Measurements from ENCODE around the gene ATP6V0A1.
A peak's percentile ranks its signal among the peaks of the same experiment; 100 is the strongest.
"Not testable (repeated sequence)": the region's sequence is repeated elsewhere in the genome, so short reads cannot be mapped to it uniquely, and the experiment has no call there.

The ATP6V0A1 gene

DNA sequence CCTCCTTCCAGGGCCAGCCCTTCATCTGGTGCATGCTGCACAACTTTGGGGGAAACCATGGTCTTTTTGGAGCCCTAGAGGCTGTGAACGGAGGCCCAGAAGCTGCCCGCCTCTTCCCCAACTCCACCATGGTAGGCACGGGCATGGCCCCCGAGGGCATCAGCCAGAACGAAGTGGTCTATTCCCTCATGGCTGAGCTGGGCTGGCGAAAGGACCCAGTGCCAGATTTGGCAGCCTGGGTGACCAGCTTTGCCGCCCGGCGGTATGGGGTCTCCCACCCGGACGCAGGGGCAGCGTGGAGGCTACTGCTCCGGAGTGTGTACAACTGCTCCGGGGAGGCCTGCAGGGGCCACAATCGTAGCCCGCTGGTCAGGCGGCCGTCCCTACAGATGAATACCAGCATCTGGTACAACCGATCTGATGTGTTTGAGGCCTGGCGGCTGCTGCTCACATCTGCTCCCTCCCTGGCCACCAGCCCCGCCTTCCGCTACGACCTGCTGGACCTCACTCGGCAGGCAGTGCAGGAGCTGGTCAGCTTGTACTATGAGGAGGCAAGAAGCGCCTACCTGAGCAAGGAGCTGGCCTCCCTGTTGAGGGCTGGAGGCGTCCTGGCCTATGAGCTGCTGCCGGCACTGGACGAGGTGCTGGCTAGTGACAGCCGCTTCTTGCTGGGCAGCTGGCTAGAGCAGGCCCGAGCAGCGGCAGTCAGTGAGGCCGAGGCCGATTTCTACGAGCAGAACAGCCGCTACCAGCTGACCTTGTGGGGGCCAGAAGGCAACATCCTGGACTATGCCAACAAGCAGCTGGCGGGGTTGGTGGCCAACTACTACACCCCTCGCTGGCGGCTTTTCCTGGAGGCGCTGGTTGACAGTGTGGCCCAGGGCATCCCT is 84.8 kb downstream of the ATP6V0A1 start:
- DNase-seq, result no peak

GRCh38 chr17:42544874-42545283 is 86.2 kb downstream of the ATP6V0A1 start:
- no peak for DNase-seq

- DNase-seq, result not testable (repeated sequence)
These were observed 87.3 kb downstream of the ATP6V0A1 start for GRCh38 chr17:42545755-42546505.

DNA sequence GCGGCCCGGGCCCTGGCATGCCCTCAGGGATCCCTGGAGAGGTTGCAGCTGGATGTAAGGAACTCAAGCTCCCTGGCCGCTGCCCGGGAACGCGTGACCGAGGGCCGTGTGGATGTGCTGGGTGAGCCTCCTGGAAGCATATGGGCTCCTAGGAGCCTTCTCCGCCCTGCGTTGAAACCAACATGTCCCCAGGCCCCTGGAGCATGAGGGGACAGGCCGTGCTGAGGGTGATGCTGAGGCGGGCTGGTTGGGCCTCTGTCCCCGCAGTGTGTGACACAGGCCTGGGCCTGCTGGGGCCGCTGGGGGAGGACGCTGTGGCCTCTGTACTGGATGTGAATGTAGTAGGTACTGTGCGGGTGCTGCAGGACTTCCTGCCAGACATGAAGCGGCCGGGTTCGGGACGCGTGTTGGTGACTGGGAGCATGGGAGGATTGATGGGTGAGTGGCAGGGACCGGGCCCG is 88.4 kb downstream of the ATP6V0A1 start:
- DNase-seq, result no peak

- DNase-seq, result no peak
These were observed 89.0 kb downstream of the ATP6V0A1 start for GRCh38 chr17:42547698-42548069.

DNA sequence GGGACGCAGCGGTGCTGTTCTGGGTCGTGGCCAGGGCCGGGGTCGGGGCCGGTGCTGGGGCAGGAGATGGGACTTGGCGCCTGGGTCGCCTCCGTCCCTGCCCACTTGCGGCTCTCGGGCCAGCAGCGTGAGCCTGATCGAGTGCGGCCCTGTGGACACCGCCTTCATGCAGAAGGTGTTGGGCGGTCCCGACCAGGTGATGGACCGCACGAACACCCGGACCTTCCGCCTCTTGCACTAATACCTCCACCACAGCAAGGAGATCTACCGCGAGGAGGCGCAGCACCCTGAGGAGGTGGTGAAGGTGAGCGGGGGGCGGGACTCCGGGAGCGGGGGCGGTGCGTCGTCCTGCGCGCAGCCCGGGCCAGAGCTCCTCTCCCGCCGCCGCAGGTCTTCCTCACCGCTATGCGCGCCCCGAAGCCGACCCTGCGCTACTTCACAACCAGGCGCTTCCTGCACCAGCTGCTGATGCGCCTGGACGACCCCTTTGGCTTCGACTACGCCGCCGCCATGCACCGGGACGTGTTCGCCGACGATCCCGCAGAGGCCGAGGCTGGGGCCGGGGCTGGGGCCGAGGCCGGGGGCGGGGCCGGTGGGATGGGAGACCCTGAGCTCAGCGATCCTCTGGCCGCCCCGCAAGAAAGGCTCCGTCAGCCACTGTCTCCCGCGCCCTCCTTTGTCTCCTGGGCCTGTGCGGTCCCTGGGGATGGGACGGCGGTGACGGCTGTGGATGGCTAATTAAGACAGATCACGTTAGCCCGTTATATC is 89.6 kb downstream of the ATP6V0A1 start:
- no peak for DNase-seq

DNA sequence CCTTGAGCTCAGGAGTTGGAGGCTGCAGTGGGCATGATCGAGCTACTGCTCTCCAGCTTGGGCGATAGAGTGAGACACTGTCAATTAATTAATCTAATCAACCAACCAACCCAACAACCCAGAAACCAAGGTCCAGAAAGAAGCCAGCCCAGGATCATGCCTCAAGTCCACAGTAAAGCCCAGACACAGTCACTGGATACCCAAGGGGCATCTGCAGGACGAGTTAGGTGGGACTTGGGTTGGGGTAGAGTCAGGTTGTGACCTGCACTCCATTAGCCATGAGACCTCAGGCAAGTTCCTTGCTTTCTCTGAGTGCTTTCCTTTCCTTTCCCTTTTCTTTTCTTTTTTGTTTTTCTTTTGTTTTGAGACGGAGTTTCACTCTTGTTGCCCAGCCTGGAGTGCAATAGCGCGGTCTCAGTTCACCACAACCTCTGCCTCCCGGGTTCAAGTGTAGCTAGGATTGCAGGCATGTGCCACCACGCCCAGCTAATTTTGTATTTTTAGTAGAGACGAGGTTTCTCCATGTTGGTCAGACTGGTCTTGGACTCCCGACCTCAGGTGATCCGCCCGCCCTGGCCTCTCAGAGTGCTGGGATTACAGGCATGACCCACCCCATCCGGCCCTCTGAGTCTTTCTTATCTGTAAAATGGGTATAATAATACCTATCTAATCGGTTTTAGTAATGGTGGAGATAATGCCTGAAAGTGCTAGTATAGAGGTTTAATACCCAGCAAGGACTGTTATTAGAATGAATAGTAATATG is 90.5 kb downstream of the ATP6V0A1 start:
- no peak for DNase-seq

- not testable (repeated sequence) for DNase-seq
These were observed 94.1 kb downstream of the ATP6V0A1 start, which contains the start of gene HSD17B1 for GRCh38 chr17:42552736-42553135. HSD17B1 (plus strand) TSS chr17:42552923; CDS start chr17:42552934, 11 bp downstream.

GRCh38 chr17:42553161-42553818 is 94.6 kb downstream of the ATP6V0A1 start:
- DNase-seq, result no peak

DNA sequence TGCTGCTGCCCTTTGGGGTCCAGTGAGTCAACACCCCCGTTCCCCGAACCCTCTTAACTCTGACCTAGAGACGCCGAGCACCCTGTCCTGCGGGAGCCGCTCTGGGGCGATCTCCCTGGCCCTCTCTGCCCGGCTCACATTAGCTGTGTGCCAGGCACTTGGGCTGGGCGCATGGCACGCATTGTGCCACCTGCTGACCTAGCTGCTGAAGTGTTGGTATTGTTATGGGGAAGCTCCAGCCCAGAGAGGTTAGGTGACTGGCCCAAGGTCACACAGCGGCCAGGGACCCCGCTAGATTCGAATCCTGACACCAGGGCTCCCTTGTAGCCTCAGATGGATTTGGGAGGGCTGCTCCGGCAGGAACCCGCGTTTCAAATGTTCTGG is 95.2 kb downstream of the ATP6V0A1 start:
- DNase-seq, result no peak

DNA sequence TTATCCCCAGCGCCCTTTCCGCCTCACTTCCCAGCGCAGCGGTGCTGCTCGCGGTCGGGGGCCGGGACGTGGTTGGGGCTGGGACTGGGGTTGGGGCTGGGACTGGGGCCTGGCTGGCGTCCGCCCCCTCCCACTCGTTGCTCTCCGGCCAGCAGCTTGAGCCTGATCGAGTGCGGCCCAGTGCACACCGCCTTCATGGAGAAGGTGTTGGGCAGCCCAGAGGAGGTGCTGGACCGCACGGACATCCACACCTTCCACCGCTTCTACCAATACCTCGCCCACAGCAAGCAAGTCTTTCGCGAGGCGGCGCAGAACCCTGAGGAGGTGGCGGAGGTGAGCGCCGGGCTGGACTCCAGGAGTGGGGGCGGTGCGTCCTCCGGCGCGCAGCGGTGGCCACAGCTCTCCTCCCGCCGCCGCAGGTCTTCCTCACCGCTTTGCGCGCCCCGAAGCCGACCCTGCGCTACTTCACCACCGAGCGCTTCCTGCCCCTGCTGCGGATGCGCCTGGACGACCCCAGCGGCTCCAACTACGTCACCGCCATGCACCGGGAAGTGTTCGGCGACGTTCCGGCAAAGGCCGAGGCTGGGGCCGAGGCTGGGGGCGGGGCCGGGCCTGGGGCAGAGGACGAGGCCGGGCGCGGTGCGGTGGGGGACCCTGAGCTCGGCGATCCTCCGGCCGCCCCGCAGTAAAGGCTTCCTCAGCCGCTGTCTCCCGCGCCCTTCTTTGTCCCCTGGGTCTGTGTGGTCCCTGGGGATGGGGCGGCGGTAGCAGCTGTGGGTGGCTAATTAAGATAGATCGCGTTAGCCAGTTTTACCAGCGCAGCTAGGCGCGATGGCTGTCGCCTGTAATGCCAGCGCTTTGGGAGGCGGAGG is 95.8 kb downstream of the ATP6V0A1 start:
- peak; percentile 60 for DNase-seq

DNA sequence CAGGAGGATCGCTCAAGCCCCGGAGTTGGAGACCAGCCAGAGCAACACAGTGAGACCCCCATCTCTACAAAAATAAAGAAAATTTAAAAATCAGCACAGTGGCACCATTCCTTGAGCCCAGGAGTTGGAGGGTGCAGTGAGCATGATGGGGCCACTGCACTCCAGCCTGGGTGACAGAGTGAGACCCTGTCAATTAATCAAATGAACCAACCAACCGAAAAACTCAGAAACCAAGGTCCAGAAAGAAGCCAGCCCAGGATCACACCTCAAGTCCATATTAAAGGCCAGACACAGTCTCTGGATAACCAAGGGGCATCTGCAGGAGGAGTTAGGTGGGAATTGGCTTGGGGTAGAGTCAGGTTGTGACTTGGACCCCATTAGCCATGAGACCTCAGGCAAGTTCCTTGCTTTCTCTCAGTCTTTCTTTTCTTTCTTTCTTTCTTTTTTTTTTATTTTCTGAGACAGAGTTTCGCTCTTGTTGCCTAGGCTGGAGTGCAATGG is 96.5 kb downstream of the ATP6V0A1 start:
- DNase-seq, result no peak

DNA sequence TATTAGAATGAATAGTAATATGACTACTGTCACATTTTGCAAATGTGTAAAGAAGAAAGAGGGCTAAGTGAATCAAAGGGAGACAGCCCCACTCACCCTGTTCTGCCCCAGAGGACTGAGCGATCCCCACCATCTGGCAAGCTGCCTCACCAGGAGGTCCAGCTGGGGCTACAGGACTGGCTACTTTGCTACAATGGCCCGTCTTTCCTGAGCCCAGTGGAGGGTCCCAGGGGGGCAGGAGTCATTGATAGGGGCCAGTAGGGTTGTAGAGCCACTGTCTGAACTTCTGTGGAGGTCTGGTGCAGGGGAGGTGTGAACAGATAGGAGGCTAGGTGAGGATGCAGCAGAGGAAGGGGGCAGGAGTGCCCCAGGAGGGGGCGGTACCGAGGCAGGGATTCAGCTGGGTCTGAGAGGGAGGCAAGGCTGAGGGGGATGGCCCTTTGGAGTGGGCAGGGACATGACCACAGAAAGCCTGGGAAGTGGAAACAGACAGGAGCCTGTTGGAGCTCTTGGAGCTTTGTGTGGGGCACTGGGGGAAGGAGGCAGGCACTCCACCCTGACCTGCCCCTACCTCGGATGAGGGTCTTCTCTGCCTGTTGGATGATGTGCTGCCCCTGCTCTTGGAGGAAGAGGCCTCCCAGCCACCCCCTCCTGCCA is 97.4 kb downstream of the ATP6V0A1 start:
- not testable (repeated sequence) for DNase-seq

- DNase-seq, result no peak
These were observed 100.4 kb downstream of the ATP6V0A1 start for GRCh38 chr17:42559075-42559474.

DNA sequence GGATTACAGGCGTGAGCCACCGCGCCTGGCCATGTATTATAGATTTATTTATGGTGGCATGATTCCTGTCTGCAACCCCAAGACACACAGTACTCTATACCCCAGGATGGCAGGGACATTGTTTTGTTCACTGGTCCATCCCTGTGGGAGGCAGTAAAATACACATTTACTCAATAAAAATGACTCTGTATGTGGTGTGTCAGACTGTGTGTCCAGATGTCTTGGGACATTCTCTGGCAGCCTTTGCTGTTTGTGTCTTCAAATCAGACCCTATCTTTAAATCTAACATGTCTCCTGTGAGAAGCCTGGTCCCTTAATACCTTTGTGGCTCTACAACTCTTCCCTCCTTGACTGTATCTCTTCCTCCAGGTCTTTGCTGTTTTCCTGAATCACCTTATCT is 101.6 kb downstream of the ATP6V0A1 start:
- no peak for DNase-seq

DNA sequence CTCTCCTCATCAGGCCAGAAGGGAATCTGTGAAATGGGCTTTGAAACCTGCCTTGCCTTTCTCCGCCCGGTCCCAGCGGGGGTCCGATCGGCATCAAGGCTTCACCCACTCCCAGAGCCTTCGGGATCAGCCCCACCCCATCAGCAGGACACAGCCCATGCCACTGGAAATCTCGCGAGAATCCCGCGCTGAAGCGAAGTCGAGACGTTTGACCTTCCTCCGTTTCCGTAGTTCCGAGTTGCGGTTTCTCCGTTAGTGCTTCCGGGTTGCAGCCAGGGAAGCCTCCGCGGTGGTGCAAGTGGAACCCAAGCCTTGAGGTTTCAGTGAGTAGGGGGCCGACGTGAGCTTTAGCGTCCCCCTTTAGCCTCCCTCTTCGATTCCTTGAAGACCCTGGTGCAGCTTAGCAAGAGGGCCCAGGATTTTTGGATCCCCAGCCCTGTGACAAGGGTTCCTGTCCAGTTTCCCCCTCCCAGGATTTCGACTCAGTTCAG is 103.3 kb downstream of the ATP6V0A1 start, which contains the start of gene COASY:
Gene COASY (plus strand): TSS at position 252 of the 491 bp plus-strand sequence. CDS start 475 bp downstream, outside the sequence.
- peak; percentile 97 for DNase-seq

- DNase-seq, result no peak
These were observed 103.9 kb downstream of the ATP6V0A1 start for GRCh38 chr17:42562388-42563142.

GRCh38 chr17:42563143-42563509 is 104.4 kb downstream of the ATP6V0A1 start:
- DNase-seq, result no peak

DNA sequence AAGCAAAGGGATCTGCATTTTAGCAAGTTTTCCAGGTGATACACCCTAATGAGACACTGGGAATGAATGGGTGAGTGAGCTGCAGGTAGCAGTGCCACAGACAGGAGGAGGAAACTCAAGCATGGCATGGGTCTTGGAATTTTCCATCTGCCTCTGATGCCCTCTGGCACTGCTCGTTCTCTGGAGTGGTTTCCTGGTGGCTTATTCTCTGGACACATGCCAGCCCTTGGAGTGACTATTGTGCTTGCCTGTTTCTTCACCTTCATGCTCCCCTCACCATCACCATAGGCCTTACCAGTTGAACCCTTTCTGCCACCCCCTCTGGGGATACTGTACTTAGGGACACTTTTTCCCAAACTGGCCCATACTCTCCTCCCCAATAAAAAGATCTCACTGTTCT is 104.9 kb downstream of the ATP6V0A1 start:
- no peak for DNase-seq
